Colonic mucosa (tissue), 4 donors: ENCODE measurements around the gene RNASE13. TPM values are rescaled to one million over a fixed set of nuclear protein-coding genes. Genes with fewer than 3 reads are reported as not detected.
A peak's percentile ranks its signal among the peaks of the same experiment; 100 is the strongest.

Source experiments
- DNase-seq: peaks from one replicate; pipeline ENCODE4 v3.0.0-alpha.2; 2020
- H3K27ac ChIP-seq: fragments of 200-600 bp; one replicate; pipeline ENCODE4 v1.8.0; 2021
- H3K27me3 ChIP-seq: fragments of 200-600 bp; one replicate; pipeline ENCODE4 v1.8.0; 2021
- H3K36me3 ChIP-seq: fragments of 200-600 bp; one replicate; pipeline ENCODE4 v1.8.0; 2021
- H3K4me1 ChIP-seq: fragments of 200-600 bp; one replicate; pipeline ENCODE4 v1.8.0; 2021; ENCODE audit warnings: mild to moderate bottlenecking
- H3K4me3 ChIP-seq: fragments of 200-600 bp; one replicate; pipeline ENCODE4 v1.8.0; 2021
- H3K9ac ChIP-seq, 2 donors: one replicate each; pipeline ENCODE4 v1.7.0; 2013; ENCODE audit warnings: control low read depth in 2 of 2, low read depth in 2 of 2, low read length in 2 of 2
- H3K9me3 ChIP-seq: fragments of 200-600 bp; one replicate; pipeline ENCODE4 v1.8.0; 2021
- intact Hi-C: fragments of 100-400 bp; cut with DNase I; formaldehyde crosslinking; loops from one replicate; pipeline ENCODE4 v1.14.1; 2022
- total RNA-seq, 2 donors: library from RNA; stranded (reverse); fragmentation: NEBNext Ultra II Directional in 1 of 2; extraction: Animal tissue kit (Norgen Biotek cat#: 25700) in 1 of 2; gene quantifications; one replicate each; pipeline ENCODE4 v1.2.1, GENCODE V29; 2021
- TF ChIP-seq, protein P1 (sequence below): fragments of 200-600 bp; IDR thresholded peaks from one replicate; pipeline ENCODE4 v1.8.0; 2022; ENCODE audit warnings: antibody characterized with exemption, mild to moderate bottlenecking
- donor health status: healthy.
- donor health status: DM: no; HTN: no; CAD: no.
- donor health status: DM: no; HTN: no; CAD: no.

RNASE13 gene
- total RNA-seq, 2 donors from 2014 or later: not detected

- TF ChIP-seq, protein P1, sequence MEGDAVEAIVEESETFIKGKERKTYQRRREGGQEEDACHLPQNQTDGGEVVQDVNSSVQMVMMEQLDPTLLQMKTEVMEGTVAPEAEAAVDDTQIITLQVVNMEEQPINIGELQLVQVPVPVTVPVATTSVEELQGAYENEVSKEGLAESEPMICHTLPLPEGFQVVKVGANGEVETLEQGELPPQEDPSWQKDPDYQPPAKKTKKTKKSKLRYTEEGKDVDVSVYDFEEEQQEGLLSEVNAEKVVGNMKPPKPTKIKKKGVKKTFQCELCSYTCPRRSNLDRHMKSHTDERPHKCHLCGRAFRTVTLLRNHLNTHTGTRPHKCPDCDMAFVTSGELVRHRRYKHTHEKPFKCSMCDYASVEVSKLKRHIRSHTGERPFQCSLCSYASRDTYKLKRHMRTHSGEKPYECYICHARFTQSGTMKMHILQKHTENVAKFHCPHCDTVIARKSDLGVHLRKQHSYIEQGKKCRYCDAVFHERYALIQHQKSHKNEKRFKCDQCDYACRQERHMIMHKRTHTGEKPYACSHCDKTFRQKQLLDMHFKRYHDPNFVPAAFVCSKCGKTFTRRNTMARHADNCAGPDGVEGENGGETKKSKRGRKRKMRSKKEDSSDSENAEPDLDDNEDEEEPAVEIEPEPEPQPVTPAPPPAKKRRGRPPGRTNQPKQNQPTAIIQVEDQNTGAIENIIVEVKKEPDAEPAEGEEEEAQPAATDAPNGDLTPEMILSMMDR: no peak
- Histone ChIP-seq H3K9ac (peak overlapping the region; percentile 64 to 77), H3K9me3 (no peaks in the 10 kb centered on the region), H3K36me3 (peaks cover 3% of the 10 kb centered on the region), H3K27me3 (no peaks in the 10 kb centered on the region), H3K27ac (peak overlapping the region; percentile 90), H3K4me3 (peak overlapping the region; percentile 68), H3K4me1 (peaks cover 14% of the 10 kb centered on the region)
- intact Hi-C loops: loop anchor here (2.0 to 5.0 kb wide), 2 partner anchors 21 to 38 kb away; no protein-coding TSS in a partner anchor
- DNase-seq: no peak
These were observed 34.9 kb upstream of the RNASE13 start for GRCh38 chr14:21069388-21070082.

DNA sequence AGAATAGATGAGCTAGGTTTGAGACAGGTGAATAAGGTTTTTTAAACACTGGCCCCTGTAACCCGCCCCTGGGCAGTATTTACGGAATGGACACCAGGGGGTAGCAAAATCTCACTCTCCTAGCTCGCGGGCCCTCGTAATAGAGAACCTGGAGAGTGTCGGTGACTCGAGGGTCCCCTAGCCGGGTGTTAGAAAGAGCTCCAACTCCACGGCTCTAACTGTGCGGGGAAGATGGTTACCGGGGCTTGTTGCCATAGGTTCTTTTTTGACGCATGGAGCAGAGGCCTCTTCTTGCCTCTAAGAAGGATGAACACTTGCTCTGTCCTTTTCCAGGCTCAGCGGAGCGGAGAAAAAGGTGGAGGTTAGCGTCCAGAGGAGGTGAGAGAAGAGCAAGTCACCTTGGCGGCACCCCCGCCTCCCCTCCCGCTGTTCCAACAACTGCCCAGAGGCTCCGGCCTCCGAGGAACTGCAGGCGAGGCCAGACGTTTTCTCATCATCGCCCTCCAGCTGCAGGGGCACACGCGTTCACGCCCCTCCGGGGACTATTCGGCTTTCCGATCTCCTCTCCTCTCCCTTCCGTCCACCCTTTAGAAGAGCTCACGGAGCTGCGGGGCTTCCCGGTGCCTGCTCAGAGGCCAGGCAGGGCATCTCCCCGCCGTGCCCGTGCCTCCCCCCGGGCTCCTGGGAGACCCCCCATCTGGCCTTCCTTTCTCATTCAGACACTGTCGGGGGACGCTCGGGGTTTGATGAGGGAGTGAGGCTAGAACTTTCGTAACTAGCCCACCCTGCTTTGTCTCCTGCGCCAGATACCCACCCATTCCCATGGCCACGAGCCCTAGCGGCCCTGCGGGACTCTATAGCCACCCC lies 34.1 kb upstream of the RNASE13 start:
- Histone ChIP-seq H3K9me3 (no peaks in the 10 kb centered on the region), H3K36me3 (no peaks in the 10 kb centered on the region), H3K4me3 (peak overlapping the region; percentile 68), H3K9ac (peak overlapping the region; percentile 64 to 77), H3K27ac (peak overlapping the region; percentile 90), H3K27me3 (no peaks in the 10 kb centered on the region), H3K4me1 (peaks cover 14% of the 10 kb centered on the region)
- peak; percentile 73 for DNase-seq
- TF ChIP-seq, protein P1: peak; percentile 44
- intact Hi-C loops: loop anchor here (2.0 to 5.0 kb wide), 2 partner anchors 22 to 39 kb away; no protein-coding TSS in a partner anchor

GRCh38 chr14:21066882-21067502 lies 32.4 kb upstream of the RNASE13 start:
- intact Hi-C loops: loop anchor here (5.0 kb wide), 1 partner anchor 40 kb away; no protein-coding TSS in a partner anchor
- no peaks in the 10 kb centered on the region for H3K36me3 ChIP-seq
- no peak overlapping the region for H3K9ac ChIP-seq
- H3K4me3 ChIP-seq: no peak overlapping the region
- H3K27ac ChIP-seq: no peak overlapping the region
- no peaks in the 10 kb centered on the region for H3K27me3 ChIP-seq
- TF ChIP-seq, protein P1: no peak
- no peak for DNase-seq
- peaks cover 7% of the 10 kb centered on the region for H3K4me1 ChIP-seq
- H3K9me3 ChIP-seq: no peaks in the 10 kb centered on the region

DNA sequence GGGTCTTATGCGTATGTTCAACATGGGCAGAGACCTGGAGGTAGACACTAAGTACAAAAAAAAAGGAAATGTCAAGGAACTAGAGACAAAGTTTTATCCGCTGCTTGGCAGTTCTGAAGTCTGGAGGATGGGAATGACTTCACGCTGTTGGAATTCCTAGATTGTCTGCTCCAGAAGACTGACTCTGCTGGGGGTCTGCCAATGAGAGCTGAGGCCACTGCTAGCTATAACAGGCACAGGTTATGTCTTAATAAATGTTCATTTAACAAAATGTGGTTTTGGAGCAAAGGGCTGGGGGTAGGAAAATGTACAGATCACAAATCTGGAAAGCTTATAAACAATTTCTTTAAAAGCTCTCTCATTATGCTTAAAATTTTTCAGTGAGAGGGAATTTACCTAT lies 28.9 kb upstream of the RNASE13 start:
- no peaks in the 10 kb centered on the region for H3K9me3 ChIP-seq

GRCh38 chr14:21061347-21061668 lies 26.7 kb upstream of the RNASE13 start:
- intact Hi-C loops: no loop called here
- H3K4me1 ChIP-seq: no peaks in the 10 kb centered on the region
- H3K36me3 ChIP-seq: no peaks in the 10 kb centered on the region
- TF ChIP-seq, protein P1: no peak
- H3K4me3 ChIP-seq: no peak overlapping the region
- H3K9me3 ChIP-seq: no peaks in the 10 kb centered on the region
- peak overlapping the region; percentile 81 for H3K27ac ChIP-seq
- H3K9ac ChIP-seq: peak overlapping the region in 1 of 2 donors; percentile 22
- H3K27me3 ChIP-seq: no peaks in the 10 kb centered on the region
- no peak for DNase-seq

More for the DNA sequence above, 28.9 kb upstream of the RNASE13 start:
- no peak for DNase-seq
- Histone ChIP-seq H3K9ac (no peak overlapping the region), H3K36me3 (no peaks in the 10 kb centered on the region), H3K27ac (no peak overlapping the region), H3K27me3 (no peaks in the 10 kb centered on the region), H3K4me1 (no peaks in the 10 kb centered on the region), H3K4me3 (no peak overlapping the region)
- TF ChIP-seq, protein P1: no peak
- intact Hi-C loops: no loop called here
